GM12892 (cell line): ENCODE data around the gene FAM210A.

Experiments used
- POLR2A ChIP-seq: IDR thresholded peaks from 2 replicates; pipeline ENCODE4 v1.6.1; 2011; ENCODE audit warnings: low read depth, low read length, control low read depth
- POLR2AphosphoS5 ChIP-seq: IDR thresholded peaks from 2 replicates; pipeline ENCODE4 v1.6.1; 2011; ENCODE audit warnings: low read depth, low read length, control low read depth

DNA sequence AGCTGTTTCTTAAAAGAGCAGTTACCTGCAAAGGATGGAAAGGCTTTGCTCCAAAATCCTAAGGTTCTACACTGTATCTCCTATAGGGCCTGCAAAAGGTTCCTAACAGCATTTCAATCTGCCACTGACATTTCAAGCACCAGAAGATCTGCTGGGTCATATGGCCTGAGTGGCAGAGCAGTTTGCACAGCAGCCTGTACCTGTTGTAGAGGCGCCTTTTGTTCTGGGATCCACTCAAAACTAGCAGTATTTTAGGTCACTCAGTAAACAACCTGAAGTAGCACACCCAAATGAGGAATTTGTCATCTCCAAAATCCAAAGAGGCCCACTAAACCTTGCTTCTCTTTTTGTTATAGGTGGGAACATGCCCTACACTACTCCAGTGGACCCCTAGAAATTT lies 6.2 kb downstream of the FAM210A start:
- TF ChIP-seq POLR2A (no peak), POLR2AphosphoS5 (no peak)
